Measurements from ENCODE around the gene PTPN5. TPM values are rescaled to one million over a fixed set of nuclear protein-coding genes. Genes with fewer than 3 reads are reported as not detected.

The PTPN5 gene
- total RNA-seq, 1 experiment from 2014 or later: not detected

DNA sequence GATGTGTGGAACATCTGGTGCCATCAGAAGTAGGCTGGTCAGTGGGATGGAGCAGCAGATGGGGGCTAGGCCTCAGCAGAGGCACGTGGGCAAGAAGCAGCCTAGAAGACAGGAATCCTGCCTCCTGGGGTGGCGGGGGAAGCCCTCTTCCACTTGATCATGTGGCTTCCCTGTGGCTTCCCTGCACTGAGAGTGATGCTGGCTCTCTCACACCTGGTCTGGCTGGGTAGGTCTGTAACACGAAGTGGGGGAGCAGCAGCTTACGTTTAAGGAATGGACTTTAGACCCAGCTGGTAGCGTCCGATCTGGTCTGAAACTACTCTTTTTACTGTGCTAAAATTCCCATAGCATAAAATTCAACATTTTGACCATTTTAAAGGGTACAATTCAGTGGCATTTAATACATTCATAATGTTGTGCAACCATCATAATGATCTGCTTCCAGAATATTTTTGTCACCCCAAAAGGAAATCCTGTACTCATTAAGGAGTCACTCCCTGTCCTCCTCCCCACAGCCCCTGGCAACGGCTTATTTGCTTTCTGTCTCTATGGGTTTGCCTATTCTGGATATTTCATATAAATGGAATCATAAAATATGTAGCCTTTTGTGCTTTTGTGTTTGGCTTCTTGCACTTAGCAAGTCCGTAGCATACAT, 21.7 kb downstream of the PTPN5 start:
- DNase-seq: peak; percentile 65
- TF ChIP-seq, protein P1, sequence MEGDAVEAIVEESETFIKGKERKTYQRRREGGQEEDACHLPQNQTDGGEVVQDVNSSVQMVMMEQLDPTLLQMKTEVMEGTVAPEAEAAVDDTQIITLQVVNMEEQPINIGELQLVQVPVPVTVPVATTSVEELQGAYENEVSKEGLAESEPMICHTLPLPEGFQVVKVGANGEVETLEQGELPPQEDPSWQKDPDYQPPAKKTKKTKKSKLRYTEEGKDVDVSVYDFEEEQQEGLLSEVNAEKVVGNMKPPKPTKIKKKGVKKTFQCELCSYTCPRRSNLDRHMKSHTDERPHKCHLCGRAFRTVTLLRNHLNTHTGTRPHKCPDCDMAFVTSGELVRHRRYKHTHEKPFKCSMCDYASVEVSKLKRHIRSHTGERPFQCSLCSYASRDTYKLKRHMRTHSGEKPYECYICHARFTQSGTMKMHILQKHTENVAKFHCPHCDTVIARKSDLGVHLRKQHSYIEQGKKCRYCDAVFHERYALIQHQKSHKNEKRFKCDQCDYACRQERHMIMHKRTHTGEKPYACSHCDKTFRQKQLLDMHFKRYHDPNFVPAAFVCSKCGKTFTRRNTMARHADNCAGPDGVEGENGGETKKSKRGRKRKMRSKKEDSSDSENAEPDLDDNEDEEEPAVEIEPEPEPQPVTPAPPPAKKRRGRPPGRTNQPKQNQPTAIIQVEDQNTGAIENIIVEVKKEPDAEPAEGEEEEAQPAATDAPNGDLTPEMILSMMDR (IDR thresholded peaks at IDR 0.05; ENCODE audit: unreplicated experiment): no peak
- H3K4me3 Mint-ChIP-seq (ENCODE audit: low read depth, unreplicated experiment): no peak overlapping the region
- no TSS peak for BruUV-seq (replicated peaks)
- peak overlapping the region; percentile 70 for H3K27ac Mint-ChIP-seq (ENCODE audit: unreplicated experiment)
- peaks cover 17% of the 10 kb centered on the region for H3K4me1 Mint-ChIP-seq (ENCODE audit: low read depth, unreplicated experiment)
- CTCF ChIA-PET: interaction anchor here (0.5 kb wide), 1 partner anchor 291 kb away, joined by 4 read pairs; no protein-coding TSS in a partner anchor
- no peaks in the 10 kb centered on the region for H3K9me3 Mint-ChIP-seq (ENCODE audit: low read depth, unreplicated experiment)
- no peaks in the 10 kb centered on the region for H3K36me3 Mint-ChIP-seq (ENCODE audit: insufficient read depth, unreplicated experiment)
- peaks cover 28% of the 10 kb centered on the region for H3K27me3 Mint-ChIP-seq (ENCODE audit: unreplicated experiment)
- intact Hi-C loops (cut with micrococcal nuclease; ENCODE audit: unreplicated experiment): no loop called here

DNA sequence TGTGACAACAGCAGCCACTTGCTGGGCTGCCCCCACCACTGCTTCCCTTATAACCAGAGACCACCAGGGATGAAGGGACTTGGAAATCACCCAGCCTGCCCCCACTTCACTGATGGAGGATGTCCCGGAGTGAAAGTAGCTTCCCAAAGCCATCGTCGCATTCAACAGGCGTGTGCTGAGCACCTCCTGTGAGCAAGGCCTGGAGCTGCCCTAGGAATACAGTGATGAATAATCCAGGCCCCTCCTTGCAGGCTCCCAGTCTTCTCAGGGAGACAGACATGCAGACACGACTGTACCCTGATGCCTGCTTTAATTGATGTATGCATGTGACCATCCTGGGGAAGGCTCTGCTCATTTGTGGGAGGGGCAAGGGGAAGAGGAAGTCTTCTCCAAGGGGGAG, 22.6 kb downstream of the PTPN5 start:
- intact Hi-C loops (cut with micrococcal nuclease; ENCODE audit: unreplicated experiment): no loop called here
- BruUV-seq (replicated peaks): no TSS peak
- DNase-seq: no peak
- Mint-ChIP-seq H3K36me3 (ENCODE audit: insufficient read depth, unreplicated experiment) (no peaks in the 10 kb centered on the region), H3K27ac (ENCODE audit: unreplicated experiment) (no peak overlapping the region), H3K4me1 (ENCODE audit: low read depth, unreplicated experiment) (peaks cover 22% of the 10 kb centered on the region), H3K27me3 (ENCODE audit: unreplicated experiment) (peaks cover 23% of the 10 kb centered on the region), H3K4me3 (ENCODE audit: low read depth, unreplicated experiment) (no peak overlapping the region), H3K9me3 (ENCODE audit: low read depth, unreplicated experiment) (no peaks in the 10 kb centered on the region)
- CTCF ChIA-PET: interaction anchor here (0.8 kb wide), 1 partner anchor 15 kb away, joined by 3 read pairs; no protein-coding TSS in a partner anchor
- TF ChIP-seq, protein P1 (IDR thresholded peaks at IDR 0.05; ENCODE audit: unreplicated experiment): no peak

DNA sequence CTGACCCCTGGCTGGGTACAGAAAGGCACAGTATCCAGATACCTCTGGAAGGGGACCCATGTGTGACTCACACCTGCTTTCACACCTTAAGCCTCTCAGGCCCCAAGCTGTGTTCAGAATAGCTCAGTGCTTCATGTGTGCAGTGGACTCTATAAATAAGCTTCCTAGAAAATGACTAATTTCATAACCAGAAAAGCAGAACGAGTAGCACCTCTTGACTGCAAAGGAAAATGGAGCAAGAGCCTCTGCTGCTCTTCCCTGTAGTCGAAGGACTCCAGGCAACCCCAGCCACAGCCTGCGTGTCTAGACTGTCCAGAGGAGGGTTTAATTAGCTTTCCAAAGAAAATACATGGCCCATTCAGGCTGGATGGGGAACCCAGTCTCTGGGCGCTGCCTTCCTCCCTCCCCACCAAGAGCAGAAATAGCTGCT, 23.1 kb downstream of the PTPN5 start:
- Mint-ChIP-seq H3K4me3 (ENCODE audit: low read depth, unreplicated experiment) (no peak overlapping the region), H3K27me3 (ENCODE audit: unreplicated experiment) (peaks cover 19% of the 10 kb centered on the region), H3K4me1 (ENCODE audit: low read depth, unreplicated experiment) (peaks cover 24% of the 10 kb centered on the region), H3K27ac (ENCODE audit: unreplicated experiment) (no peak overlapping the region), H3K36me3 (ENCODE audit: insufficient read depth, unreplicated experiment) (no peaks in the 10 kb centered on the region), H3K9me3 (ENCODE audit: low read depth, unreplicated experiment) (no peaks in the 10 kb centered on the region)
- intact Hi-C loops (cut with micrococcal nuclease; ENCODE audit: unreplicated experiment): no loop called here
- no TSS peak for BruUV-seq (replicated peaks)
- no peak for DNase-seq
- CTCF ChIA-PET: interaction anchor here (0.8 kb wide), 1 partner anchor 16 kb away, joined by 3 read pairs; no protein-coding TSS in a partner anchor
- TF ChIP-seq, protein P1 (IDR thresholded peaks at IDR 0.05; ENCODE audit: unreplicated experiment): no peak

DNA sequence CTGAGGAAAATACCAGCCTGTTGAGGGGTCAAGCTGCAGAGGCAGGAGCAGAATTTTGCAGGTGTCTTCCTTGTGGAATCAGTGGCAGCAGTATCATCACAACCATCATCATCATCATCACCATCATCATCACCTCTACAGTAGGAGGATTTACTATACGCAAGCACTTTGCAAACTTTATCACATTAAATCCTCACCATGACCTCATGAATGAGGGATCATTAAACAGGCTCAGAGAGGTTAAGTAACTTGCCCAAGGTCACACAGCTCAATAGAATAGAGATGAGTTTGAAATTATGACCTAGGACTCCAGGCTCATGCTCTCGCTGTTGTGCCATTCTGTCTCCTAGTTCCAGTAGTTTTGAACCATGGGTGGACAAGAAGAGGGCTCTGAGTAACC, 25.6 kb downstream of the PTPN5 start:
- CTCF ChIA-PET: interaction anchor here (0.6 to 2.0 kb wide), 3 partner anchors 38 to 78 kb away, joined by 7 to 8 read pairs (median 8); no protein-coding TSS in a partner anchor
- Mint-ChIP-seq H3K4me3 (ENCODE audit: low read depth, unreplicated experiment) (no peak overlapping the region), H3K36me3 (ENCODE audit: insufficient read depth, unreplicated experiment) (no peaks in the 10 kb centered on the region), H3K4me1 (ENCODE audit: low read depth, unreplicated experiment) (peaks cover 24% of the 10 kb centered on the region), H3K9me3 (ENCODE audit: low read depth, unreplicated experiment) (no peaks in the 10 kb centered on the region), H3K27me3 (ENCODE audit: unreplicated experiment) (no peaks in the 10 kb centered on the region), H3K27ac (ENCODE audit: unreplicated experiment) (no peak overlapping the region)
- no peak for DNase-seq
- no TSS peak for BruUV-seq (replicated peaks)
- TF ChIP-seq, protein P1 (IDR thresholded peaks at IDR 0.05; ENCODE audit: unreplicated experiment): no peak
- intact Hi-C loops (cut with micrococcal nuclease; ENCODE audit: unreplicated experiment): no loop called here
